Caco-2 (cell line): ENCODE results near the gene NOS1AP. TPM values are rescaled to one million over a fixed set of nuclear protein-coding genes. Genes with fewer than 3 reads are reported as not detected.

Source experiments
- BruUV-seq: library from RNA; stranded (reverse); fragments of 400-500 nt; replicated peaks from 2 replicates; lab custom pipeline; 2021; lab: Mats Ljungman, UMichigan
- CTCF ChIA-PET: fragments of 300-600 bp; sonication (Branson Sonifier 250); formaldehyde crosslinking; loops from one replicate; lab custom pipeline; 2022; ENCODE audit warnings: antibody characterized with exemption; lab: Charles Lee
- POLR2A ChIA-PET: fragments of 300-600 bp; sonication (Branson Sonifier 250); formaldehyde crosslinking; loops from one replicate; lab custom pipeline; 2022; ENCODE audit warnings: antibody characterized with exemption; lab: Charles Lee
- DNase-seq, 2 experiments: peaks; one replicate each; pipeline versions ENCODE4 v3.0.0 to v3.0.0-alpha.2; 2020 to 2022
- H3K27me3 ChIP-seq: replicated peaks from 2 replicates; pipeline ENCODE4 v1.6.0; 2011; ENCODE audit warnings: low read length; ENCODE audit not compliant: control insufficient read depth, insufficient read depth
- H3K36me3 ChIP-seq: 2 replicates; pipeline ENCODE4 v1.5.1; 2011; ENCODE audit warnings: low read length; ENCODE audit not compliant: control insufficient read depth, insufficient read depth
- H3K4me1 ChIP-seq: fragments of 250-450 bp; sonication (Bioruptor Pico); 2 replicates; pipeline ENCODE4 v1.5.1; 2020; ENCODE audit warnings: mild to moderate bottlenecking
- H3K4me3 ChIP-seq: 2 replicates; pipeline ENCODE4 v1.5.1; 2011; ENCODE audit warnings: low read depth, mild to moderate bottlenecking, control low read depth, low read length
- H3K9me3 ChIP-seq: fragments of 250-450 bp; sonication (Bioruptor Pico); 2 replicates; pipeline ENCODE4 v1.5.1; 2020; ENCODE audit warnings: mild to moderate bottlenecking, moderate library complexity
- H3K27ac Mint-ChIP-seq: one replicate; pipeline ENCODE4 v1.8.0; 2022; ENCODE audit warnings: mixed read lengths; ENCODE audit not compliant: unreplicated experiment
- H3K27me3 Mint-ChIP-seq: one replicate; pipeline ENCODE4 v1.8.0; 2022; ENCODE audit warnings: mixed read lengths; ENCODE audit not compliant: insufficient read depth, unreplicated experiment
- H3K36me3 Mint-ChIP-seq: one replicate; pipeline ENCODE4 v1.8.0; 2022; ENCODE audit warnings: mild to moderate bottlenecking, mixed read lengths; ENCODE audit not compliant: insufficient read depth, unreplicated experiment
- H3K4me1 Mint-ChIP-seq: one replicate; pipeline ENCODE4 v1.8.0; 2022; ENCODE audit warnings: low read depth, mixed read lengths; ENCODE audit not compliant: unreplicated experiment
- H3K4me3 Mint-ChIP-seq: one replicate; pipeline ENCODE4 v1.8.0; 2022; ENCODE audit warnings: mild to moderate bottlenecking, moderate library complexity, mixed read lengths; ENCODE audit not compliant: unreplicated experiment
- H3K9me3 Mint-ChIP-seq: one replicate; pipeline ENCODE4 v1.8.0; 2022; ENCODE audit warnings: mixed read lengths; ENCODE audit not compliant: unreplicated experiment
- CTCF ChIP-seq, 2 experiments: fragments of 200-600 bp in 1 of 2; IDR thresholded peaks; 1 replicate in 1 of 2; 2 replicates in 1 of 2; pipeline versions ENCODE4 v1.5.1 to v1.8.0; 2011 to 2022; ENCODE audit warnings: antibody characterized with exemption in 1 of 2, control low read depth in 1 of 2, inconsistent platforms in 1 of 2, low read depth in 1 of 2, low read length in 1 of 2, mild to moderate bottlenecking in 1 of 2, moderate library complexity in 1 of 2; ENCODE audit not compliant: insufficient read depth in 1 of 2, severe bottlenecking in 1 of 2, unreplicated experiment in 1 of 2
- intact Hi-C: fragments of 100-400 bp; cut with micrococcal nuclease; formaldehyde crosslinking; loops from one replicate; pipeline ENCODE4 v1.10.0; 2022; ENCODE audit not compliant: unreplicated experiment
- total RNA-seq: library from RNA; stranded (reverse); gene quantifications from 2 replicates; pipeline ENCODE4 v1.2.3, GENCODE V29; 2022

The NOS1AP gene
- total RNA-seq, 1 experiment from 2014 or later: 5.5 TPM

- no peaks in the 10 kb centered on the region for H3K36me3 Mint-ChIP-seq
- H3K9me3 Mint-ChIP-seq: no peaks in the 10 kb centered on the region
- H3K4me3 Mint-ChIP-seq: no peak overlapping the region
- H3K27me3 ChIP-seq: no peaks in the 10 kb centered on the region
- ChIA-PET CTCF (no interaction called here), POLR2A (no interaction called here)
- no TSS peak for BruUV-seq
- H3K4me1 Mint-ChIP-seq: peaks cover 14% of the 10 kb centered on the region
- H3K36me3 ChIP-seq: no peaks in the 10 kb centered on the region
- DNase-seq: no peak
- H3K4me3 ChIP-seq: no peak overlapping the region
- no peak overlapping the region for H3K27ac Mint-ChIP-seq
- intact Hi-C loops: no loop called here
- H3K9me3 ChIP-seq: no peaks in the 10 kb centered on the region
- no peak for TF ChIP-seq CTCF (IDR thresholded peaks at IDR 0.05; ENCODE audit: insufficient read depth in 1 of 2, low read depth in 1 of 2, low read length in 1 of 2, severe bottlenecking in 1 of 2, unreplicated experiment in 1 of 2)
- H3K27me3 Mint-ChIP-seq: no peaks in the 10 kb centered on the region
- peaks cover 7% of the 10 kb centered on the region; the same call in 1 of the 2 replicates for H3K4me1 ChIP-seq
Observed at GRCh38 chr1:162323023-162323422, 253.5 kb downstream of the NOS1AP start.

GRCh38 chr1:162324396-162324795 is 254.9 kb downstream of the NOS1AP start:
- Mint-ChIP-seq H3K4me1 (peaks cover 4% of the 10 kb centered on the region), H3K9me3 (no peaks in the 10 kb centered on the region), H3K27ac (no peak overlapping the region), H3K36me3 (no peaks in the 10 kb centered on the region), H3K4me3 (no peak overlapping the region), H3K27me3 (no peaks in the 10 kb centered on the region)
- BruUV-seq: no TSS peak
- H3K4me1 ChIP-seq: peaks cover 7% of the 10 kb centered on the region; the same call in 1 of the 2 replicates
- H3K36me3 ChIP-seq: no peaks in the 10 kb centered on the region
- no peaks in the 10 kb centered on the region for H3K9me3 ChIP-seq
- intact Hi-C loops: no loop called here
- TF ChIP-seq CTCF (IDR thresholded peaks at IDR 0.05; ENCODE audit: insufficient read depth in 1 of 2, low read depth in 1 of 2, low read length in 1 of 2, severe bottlenecking in 1 of 2, unreplicated experiment in 1 of 2): no peak
- H3K27me3 ChIP-seq: no peaks in the 10 kb centered on the region
- DNase-seq: no peak
- H3K4me3 ChIP-seq: no peak overlapping the region
- POLR2A ChIA-PET: no interaction called here
- CTCF ChIA-PET: no interaction called here

GRCh38 chr1:162326559-162326958 is 257.1 kb downstream of the NOS1AP start:
- H3K4me3 ChIP-seq: no peak overlapping the region
- peaks cover 7% of the 10 kb centered on the region; the same call in 1 of the 2 replicates for H3K4me1 ChIP-seq
- H3K36me3 ChIP-seq: no peaks in the 10 kb centered on the region
- Mint-ChIP-seq H3K4me3 (no peak overlapping the region), H3K4me1 (no peaks in the 10 kb centered on the region), H3K27me3 (no peaks in the 10 kb centered on the region), H3K9me3 (no peaks in the 10 kb centered on the region), H3K27ac (no peak overlapping the region), H3K36me3 (no peaks in the 10 kb centered on the region)
- ChIA-PET CTCF (no interaction called here), POLR2A (no interaction called here)
- H3K9me3 ChIP-seq: no peaks in the 10 kb centered on the region
- no peak for TF ChIP-seq CTCF (IDR thresholded peaks at IDR 0.05; ENCODE audit: insufficient read depth in 1 of 2, low read depth in 1 of 2, low read length in 1 of 2, severe bottlenecking in 1 of 2, unreplicated experiment in 1 of 2)
- no peaks in the 10 kb centered on the region for H3K27me3 ChIP-seq
- BruUV-seq: no TSS peak
- no peak for DNase-seq
- intact Hi-C loops: no loop called here
